ENCODE measurements around the gene KRT1.

Gene KRT1

DNA sequence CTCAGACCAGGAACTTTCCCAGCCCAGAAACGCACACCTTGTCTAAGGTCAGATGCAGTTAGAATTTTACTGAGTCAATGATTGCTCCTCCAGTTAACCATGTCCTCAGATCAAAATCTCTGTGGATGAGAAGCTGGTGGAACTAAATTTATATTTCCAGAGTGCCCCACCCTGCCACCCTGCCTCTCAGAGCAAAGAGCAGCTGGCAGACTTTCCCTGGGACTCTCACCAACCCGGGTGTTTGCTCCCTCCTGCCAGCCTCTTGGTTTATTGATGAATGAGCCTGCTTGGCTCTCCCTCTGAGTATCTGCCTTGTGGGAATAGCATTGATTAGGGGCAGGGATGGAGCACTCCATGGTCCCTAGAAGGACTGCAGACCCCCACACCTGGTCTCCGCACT, 5.9 kb upstream of the KRT1 start:
- Histone ChIP-seq H3K27ac (ENCODE audit: extremely low read depth, low read depth, low read length) (no peak overlapping the region), H3K9me3 (ENCODE audit: control insufficient read depth, insufficient read depth, low read depth, low read length) (no peaks in the 10 kb centered on the region), H3K36me3 (ENCODE audit: control insufficient read depth in 2 of 2, insufficient read depth in 1 of 2, low read length in 2 of 2) (no peaks in the 10 kb centered on the region), H3K4me3 (ENCODE audit: low read depth, low read length) (no peak overlapping the region), H3K4me1 (ENCODE audit: control insufficient read depth, insufficient read depth, low read length) (no peaks in the 10 kb centered on the region)
- TF ChIP-seq ZNF660 (tag by site-specific recombination; IDR thresholded peaks at IDR 0.05) (no peak), ZNF558 (tag by site-specific recombination; IDR thresholded peaks at IDR 0.05) (no peak), SP2 (tag by site-specific recombination; IDR thresholded peaks at IDR 0.05) (no peak), ZBTB20 (tag by site-specific recombination; IDR thresholded peaks at IDR 0.05) (no peak), ZNF510 (tag by site-specific recombination; IDR thresholded peaks at IDR 0.05; ENCODE audit: insufficient replicate concordance) (no peak), ZNF792 (tag by site-specific recombination; IDR thresholded peaks at IDR 0.05) (no peak), ZNF239 (tag by site-specific recombination; IDR thresholded peaks at IDR 0.05) (no peak), ZNF354C (tag by site-specific recombination; IDR thresholded peaks at IDR 0.05; ENCODE audit: borderline replicate concordance, low read depth) (no peak), GLI2 (tag by site-specific recombination; IDR thresholded peaks at IDR 0.05; ENCODE audit: borderline replicate concordance, low read depth) (no peak), ZNF629 (tag by site-specific recombination; IDR thresholded peaks at IDR 0.05) (no peak), ZNF549 (tag by site-specific recombination; IDR thresholded peaks at IDR 0.05) (no peak), ZNF391 (tag by site-specific recombination; IDR thresholded peaks at IDR 0.05; ENCODE audit: borderline replicate concordance, low read depth) (no peak), ZNF768 (tag by site-specific recombination; IDR thresholded peaks at IDR 0.05) (no peak), ZNF830 (tag by site-specific recombination; IDR thresholded peaks at IDR 0.05; ENCODE audit: low read depth) (no peak), ZNF433 (tag by site-specific recombination; IDR thresholded peaks at IDR 0.05; ENCODE audit: low read depth) (no peak), ZNF561 (tag by site-specific recombination; IDR thresholded peaks at IDR 0.05; ENCODE audit: borderline replicate concordance) (no peak), ZNF112 (tag by site-specific recombination; IDR thresholded peaks at IDR 0.05) (no peak), BCL11A (tag by site-specific recombination; IDR thresholded peaks at IDR 0.05; ENCODE audit: low read depth) (no peak)
- POLR2A ChIA-PET: no interaction called here
- CTCF ChIA-PET: interaction anchor here (0.6 kb wide), 1 partner anchor 10 kb away, joined by 3 read pairs; no protein-coding TSS in a partner anchor

DNA sequence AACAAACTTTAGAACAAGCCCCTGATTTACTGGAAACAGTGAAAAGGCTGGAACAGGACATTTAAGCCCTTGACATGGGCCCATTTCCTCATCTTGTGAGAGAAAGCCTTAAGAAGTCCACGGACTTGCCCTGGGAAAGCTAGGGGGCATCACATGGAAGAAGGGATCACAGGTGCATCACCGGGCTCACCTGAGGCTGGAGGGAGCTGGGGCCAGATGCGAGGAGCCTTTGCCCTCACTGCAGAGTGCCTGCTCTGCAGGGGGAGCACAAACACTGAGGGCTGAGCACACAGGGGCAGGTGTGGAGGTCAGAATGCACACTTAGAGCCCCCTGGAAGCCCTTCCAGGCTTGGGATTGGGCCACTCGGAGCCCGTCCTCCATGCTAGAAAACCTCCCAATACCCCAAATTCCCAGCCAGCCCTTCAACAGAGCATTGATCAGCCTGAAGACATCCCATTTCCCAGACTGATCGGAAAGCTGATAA, 5.2 kb upstream of the KRT1 start:
- no peaks in the 10 kb centered on the region for H3K9me3 ChIP-seq (ENCODE audit: control insufficient read depth, insufficient read depth, low read depth, low read length)
- no peaks in the 10 kb centered on the region for H3K4me1 ChIP-seq (ENCODE audit: control insufficient read depth, insufficient read depth, low read length)
- CTCF ChIA-PET: interaction anchor here (0.6 kb wide), 1 partner anchor 531 kb away, joined by 5 read pairs; no protein-coding TSS in a partner anchor
- POLR2A ChIA-PET: interaction anchor here (0.7 kb wide), 1 partner anchor 152 kb away, joined by 3 read pairs; no protein-coding TSS in a partner anchor
- H3K4me3 ChIP-seq (ENCODE audit: low read depth, low read length): no peak overlapping the region
- H3K36me3 ChIP-seq (ENCODE audit: control insufficient read depth in 2 of 2, insufficient read depth in 1 of 2, low read length in 2 of 2): no peaks in the 10 kb centered on the region
- TF ChIP-seq BCL11B (tag by site-specific recombination; IDR thresholded peaks at IDR 0.05; ENCODE audit: low read depth): no peak
- TF ChIP-seq ZNF184 (tag by site-specific recombination; IDR thresholded peaks at IDR 0.05): no peak
- TF ChIP-seq, protein P1, sequence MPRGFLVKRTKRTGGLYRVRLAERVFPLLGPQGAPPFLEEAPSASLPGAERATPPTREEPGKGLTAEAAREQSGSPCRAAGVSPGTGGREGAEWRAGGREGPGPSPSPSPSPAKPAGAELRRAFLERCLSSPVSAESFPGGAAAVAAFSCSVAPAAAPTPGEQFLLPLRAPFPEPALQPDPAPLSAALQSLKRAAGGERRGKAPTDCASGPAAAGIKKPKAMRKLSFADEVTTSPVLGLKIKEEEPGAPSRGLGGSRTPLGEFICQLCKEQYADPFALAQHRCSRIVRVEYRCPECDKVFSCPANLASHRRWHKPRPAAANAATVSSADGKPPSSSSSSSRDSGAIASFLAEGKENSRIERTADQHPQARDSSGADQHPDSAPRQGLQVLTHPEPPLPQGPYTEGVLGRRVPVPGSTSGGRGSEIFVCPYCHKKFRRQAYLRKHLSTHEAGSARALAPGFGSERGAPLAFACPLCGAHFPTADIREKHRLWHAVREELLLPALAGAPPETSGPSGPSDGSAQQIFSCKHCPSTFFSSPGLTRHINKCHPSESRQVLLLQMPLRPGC (tag by site-specific recombination; IDR thresholded peaks at IDR 0.05): no peak
- H3K27ac ChIP-seq (ENCODE audit: extremely low read depth, low read depth, low read length): no peak overlapping the region

GRCh38 chr12:52684431-52684830, 4.2 kb upstream of the KRT1 start:
- POLR2A ChIA-PET: interaction anchor here (0.7 kb wide), 1 partner anchor 153 kb away, joined by 3 read pairs; no protein-coding TSS in a partner anchor
- Histone ChIP-seq H3K9me3 (ENCODE audit: control insufficient read depth, insufficient read depth, low read depth, low read length) (no peaks in the 10 kb centered on the region), H3K4me1 (ENCODE audit: control insufficient read depth, insufficient read depth, low read length) (no peaks in the 10 kb centered on the region), H3K4me3 (ENCODE audit: low read depth, low read length) (no peak overlapping the region), H3K27ac (ENCODE audit: extremely low read depth, low read depth, low read length) (no peak overlapping the region), H3K36me3 (ENCODE audit: control insufficient read depth in 2 of 2, insufficient read depth in 1 of 2, low read length in 2 of 2) (no peaks in the 10 kb centered on the region)
- CTCF ChIA-PET: no interaction called here
- TF ChIP-seq ZNF2 (tag by site-specific recombination; IDR thresholded peaks at IDR 0.05) (no peak), ZFP37 (tag by site-specific recombination; IDR thresholded peaks at IDR 0.05) (no peak), HOXC10 (CRISPR knock-in tag; IDR thresholded peaks at IDR 0.05) (no peak), PBX3 (CRISPR knock-in tag; IDR thresholded peaks at IDR 0.05) (no peak), ATF2 (tag by site-specific recombination; IDR thresholded peaks at IDR 0.05; ENCODE audit: low read depth) (no peak), SCRT2 (tag by site-specific recombination; IDR thresholded peaks at IDR 0.05) (no peak), ZNF292 (tag by site-specific recombination; IDR thresholded peaks at IDR 0.05; ENCODE audit: borderline replicate concordance, low read depth) (no peak)
